ENCODE results near the gene ALMS1. TPM values are rescaled to one million over a fixed set of nuclear protein-coding genes. Genes with fewer than 3 reads are reported as not detected.

The ALMS1 gene
- total and polyA plus RNA-seq, 2 of the 4 experiments (the other 2 are of a cell fraction): 20.8 to 52.8 TPM

GRCh38 chr2:73611193-73611592, 225.6 kb downstream of the ALMS1 start:
- Histone ChIP-seq H2BK5ac (ENCODE audit: low read depth, low read length, poor library complexity, severe bottlenecking) (no peak overlapping the region), H3K27me3 (ENCODE audit: control insufficient read depth, insufficient read depth, low read length) (no peaks in the 10 kb centered on the region), H3K4ac (ENCODE audit: low read depth, low read length) (no peak overlapping the region), H3K18ac (ENCODE audit: low read depth, low read length) (no peak overlapping the region), H3K79me1 (ENCODE audit: low read depth in 1 of 2, low read length in 2 of 2) (no peaks in the 10 kb centered on the region), H4K8ac (ENCODE audit: low read depth in 2 of 2, low read length in 2 of 2) (no peak overlapping the region), H2BK120ac (ENCODE audit: low read depth, low read length) (no peak overlapping the region), H2AK5ac (ENCODE audit: low read depth, low read length) (no peak overlapping the region), H3K56ac (ENCODE audit: extremely low read depth, insufficient read depth, low read length) (no peak overlapping the region), H3K27ac (ENCODE audit: insufficient read depth, low read length) (no peak overlapping the region), H3K4me1 (ENCODE audit: control insufficient read depth, insufficient read depth, low read length) (no peaks in the 10 kb centered on the region), H4K5ac (ENCODE audit: low read depth, low read length) (no peak overlapping the region), H3K9me3 (ENCODE audit: control insufficient read depth, insufficient read depth, low read length) (no peaks in the 10 kb centered on the region), H4K91ac (ENCODE audit: insufficient read depth, low read depth, low read length) (no peak overlapping the region), H3K14ac (replicated peaks; ENCODE audit: low read depth, low read length) (no peak overlapping the region), H3K9ac (ENCODE audit: low read depth, low read length) (no peak overlapping the region), H3K9me1 (ENCODE audit: insufficient read depth, low read length) (no peaks in the 10 kb centered on the region), H2BK15ac (ENCODE audit: low read depth, low read length) (no peak overlapping the region), H3K36me3 (ENCODE audit: control insufficient read depth, insufficient read depth, low read length) (no peaks in the 10 kb centered on the region; the same call in 1 of the 2 replicates), H3K4me3 (ENCODE audit: insufficient read depth, low read depth, low read length) (no peak overlapping the region), H2BK20ac (ENCODE audit: low read depth, low read length) (no peak overlapping the region), H3K4me2 (ENCODE audit: low read depth, low read length) (no peak overlapping the region), H4K20me1 (ENCODE audit: insufficient read depth, low read length) (no peaks in the 10 kb centered on the region), H3K23ac (ENCODE audit: low read depth, low read length) (no peak overlapping the region), H2AFZ (replicated peaks; ENCODE audit: low read length, poor library complexity) (no peak overlapping the region), H2AK9ac (replicated peaks; ENCODE audit: low read depth, low read length, poor library complexity) (no peak overlapping the region)
- no peak for DNase-seq
- in situ Hi-C loops (cut with MboI; ENCODE audit: low sequenced_read_pairs) (no loop called here), dilution Hi-C loops (cut with HindIII; ENCODE audit: low sequenced_read_pairs, unreplicated experiment) (no loop called here), intact Hi-C loops (cut with micrococcal nuclease) (no loop called here)
- no CpG with 5 or more reads among the region's 4 CpGs for WGBS, 2 experiments (ENCODE audit: extremely low coverage in 2 of 2, insufficient read length in 1 of 2)
- TF ChIP-seq CEBPB (IDR thresholded peaks at IDR 0.05; ENCODE audit: low read depth, low read length) (no peak), MAZ (IDR thresholded peaks at IDR 0.05; ENCODE audit: borderline replicate concordance, low read depth, low read length) (no peak), BHLHE40 (IDR thresholded peaks at IDR 0.05; ENCODE audit: low read depth, low read length) (no peak), MXI1 (IDR thresholded peaks at IDR 0.05; ENCODE audit: borderline replicate concordance, low read depth, low read length) (no peak), RAD21 (IDR thresholded peaks at IDR 0.05; ENCODE audit: low read length) (no peak), MAFK (IDR thresholded peaks at IDR 0.05; ENCODE audit: low read depth, low read length) (no peak), USF2 (IDR thresholded peaks at IDR 0.05; ENCODE audit: low read depth, low read length) (no peak)
- no peak for ATAC-seq (ENCODE audit: low read depth)
- ChIA-PET POLR2A (ENCODE audit: unreplicated experiment) (no interaction called here), CTCF (no interaction called here)
- BruUV-seq (replicated peaks): no TSS peak

Measured in IMR-90 (cell line).